ENCODE measurements around the gene PRDX1.
A peak's percentile ranks its signal among the peaks of the same experiment; 100 is the strongest.
"Not testable (repeated sequence)": the region's sequence is repeated elsewhere in the genome, so short reads cannot be mapped to it uniquely, and the experiment has no call there.

The PRDX1 gene

DNA sequence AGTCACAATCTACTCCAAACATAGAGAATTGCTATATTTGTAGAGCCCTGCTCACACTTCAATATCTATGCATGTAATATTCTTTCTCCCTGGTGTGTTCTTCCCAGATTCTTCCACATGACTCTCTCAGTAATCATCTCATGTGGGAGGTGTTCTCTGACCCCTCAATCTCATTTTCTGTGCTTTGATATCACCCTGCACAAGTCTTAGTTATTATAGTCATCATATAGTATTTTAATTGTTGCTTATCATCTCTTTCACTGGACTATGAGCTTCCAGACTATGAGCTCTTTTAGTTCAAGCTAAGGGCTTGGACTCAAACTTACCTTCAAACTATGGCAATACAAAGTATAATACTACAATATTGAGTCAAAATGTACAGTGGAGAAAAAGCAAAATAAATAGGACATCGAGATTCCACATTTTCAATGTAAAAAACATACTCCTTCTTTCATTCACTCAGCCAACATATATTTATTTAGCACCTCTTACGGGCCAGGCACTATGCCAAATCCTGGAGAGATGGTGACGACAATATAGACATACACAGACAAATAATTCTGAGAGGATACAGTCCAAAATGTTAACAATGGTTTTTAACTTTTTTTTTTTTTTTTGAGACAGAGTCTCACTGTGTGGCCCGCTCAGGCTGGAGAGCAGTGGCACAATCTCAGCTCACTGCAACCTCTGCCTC lies 43.4 kb downstream of the PRDX1 start:
- H3K27ac ChIP-seq = peak overlapping the region; percentile 17; the same call in 1 of the 2 replicates
- TF ChIP-seq, protein P1, sequence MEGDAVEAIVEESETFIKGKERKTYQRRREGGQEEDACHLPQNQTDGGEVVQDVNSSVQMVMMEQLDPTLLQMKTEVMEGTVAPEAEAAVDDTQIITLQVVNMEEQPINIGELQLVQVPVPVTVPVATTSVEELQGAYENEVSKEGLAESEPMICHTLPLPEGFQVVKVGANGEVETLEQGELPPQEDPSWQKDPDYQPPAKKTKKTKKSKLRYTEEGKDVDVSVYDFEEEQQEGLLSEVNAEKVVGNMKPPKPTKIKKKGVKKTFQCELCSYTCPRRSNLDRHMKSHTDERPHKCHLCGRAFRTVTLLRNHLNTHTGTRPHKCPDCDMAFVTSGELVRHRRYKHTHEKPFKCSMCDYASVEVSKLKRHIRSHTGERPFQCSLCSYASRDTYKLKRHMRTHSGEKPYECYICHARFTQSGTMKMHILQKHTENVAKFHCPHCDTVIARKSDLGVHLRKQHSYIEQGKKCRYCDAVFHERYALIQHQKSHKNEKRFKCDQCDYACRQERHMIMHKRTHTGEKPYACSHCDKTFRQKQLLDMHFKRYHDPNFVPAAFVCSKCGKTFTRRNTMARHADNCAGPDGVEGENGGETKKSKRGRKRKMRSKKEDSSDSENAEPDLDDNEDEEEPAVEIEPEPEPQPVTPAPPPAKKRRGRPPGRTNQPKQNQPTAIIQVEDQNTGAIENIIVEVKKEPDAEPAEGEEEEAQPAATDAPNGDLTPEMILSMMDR (conservative IDR thresholded peaks at IDR 0.05) = no peak

DNA sequence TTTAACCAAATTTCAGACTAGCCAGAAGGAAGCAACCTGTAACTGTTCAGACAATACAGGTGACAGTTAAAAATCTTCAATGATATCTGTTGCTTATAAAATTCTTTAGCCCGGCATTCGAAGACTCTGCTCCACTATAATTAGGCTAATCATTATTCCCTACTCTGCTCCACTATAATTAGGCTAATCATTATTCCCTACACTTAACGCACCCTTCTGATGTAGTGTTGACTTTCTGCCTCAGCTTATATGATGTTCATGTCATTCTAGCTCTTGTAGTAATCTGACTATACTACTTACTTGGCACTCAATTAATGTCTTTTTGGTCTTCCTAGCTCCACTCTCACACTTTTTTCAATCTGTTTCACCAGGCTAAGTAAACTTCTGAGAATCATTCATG lies 44.0 kb downstream of the PRDX1 start:
- 0 out of 2 replicates have a peak overlapping the region, but pooled peaks have one; percentile 17 for H3K27ac ChIP-seq
- TF ChIP-seq, protein P1 (conservative IDR thresholded peaks at IDR 0.05) = no peak

DNA sequence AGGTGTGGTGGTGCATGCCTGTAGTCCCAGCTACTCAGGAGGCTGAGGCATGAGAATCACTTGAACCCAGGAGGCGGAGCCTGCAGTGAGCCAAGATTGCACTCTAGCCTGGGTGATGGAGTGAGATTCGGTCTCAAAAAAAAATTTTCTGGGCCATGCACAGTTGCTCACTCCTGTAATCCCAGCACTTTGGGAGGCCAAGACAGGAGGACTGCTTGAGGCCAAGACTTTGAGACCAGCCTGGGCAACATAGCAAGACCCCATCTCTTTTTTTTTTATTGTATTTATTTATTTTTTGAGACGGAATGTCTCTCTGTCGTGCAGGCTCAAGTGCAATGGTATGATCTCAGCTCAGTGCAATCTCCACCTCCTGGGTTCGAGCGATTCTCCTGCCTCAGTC lies 47.5 kb downstream of the PRDX1 start:
- H3K27ac ChIP-seq = not testable (repeated sequence)

DNA sequence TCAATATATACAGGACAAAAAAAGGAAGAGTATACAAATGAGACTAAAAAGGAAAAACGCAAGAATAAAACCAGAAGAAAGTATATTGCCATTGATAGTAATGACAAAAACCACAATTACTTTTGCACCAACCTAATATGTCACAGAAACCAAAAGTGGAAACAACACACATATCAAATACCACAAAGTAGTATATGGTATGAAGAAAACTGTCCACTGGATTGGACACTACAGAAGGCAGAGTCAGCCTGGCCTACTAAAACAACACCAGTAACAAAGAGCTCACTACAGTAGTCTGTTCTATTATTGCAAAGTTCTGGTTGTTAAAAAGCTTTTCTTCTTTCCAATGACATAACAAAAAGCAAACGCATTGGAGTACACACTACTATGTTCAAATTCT lies 48.4 kb downstream of the PRDX1 start:
- TF ChIP-seq, protein P1 (conservative IDR thresholded peaks at IDR 0.05) = no peak
- H3K27ac ChIP-seq = no peak overlapping the region

DNA sequence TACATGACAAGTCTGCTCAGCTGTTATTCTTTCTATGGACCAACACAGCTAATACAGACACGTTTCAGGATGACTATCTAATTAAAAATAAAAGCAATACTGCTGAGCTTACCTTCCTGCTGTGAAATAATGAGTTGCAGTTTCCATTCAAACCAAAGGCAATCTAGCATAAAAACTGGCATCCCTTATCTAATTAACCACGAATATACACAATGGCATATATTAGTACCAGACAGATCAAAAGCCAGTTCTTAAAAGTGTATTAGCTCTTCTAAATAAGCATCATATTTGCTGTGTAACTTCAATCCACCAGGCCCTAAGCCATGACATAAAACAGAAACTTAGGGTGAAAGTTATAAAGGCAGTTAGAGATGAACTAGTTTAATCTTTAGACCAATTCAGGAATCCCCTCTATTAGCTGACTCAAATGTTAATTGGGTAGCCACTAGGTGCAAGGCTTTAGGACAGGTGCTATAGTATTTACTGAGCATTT lies 51.3 kb downstream of the PRDX1 start:
- no peak overlapping the region for H3K27ac ChIP-seq
- TF ChIP-seq, protein P1 (conservative IDR thresholded peaks at IDR 0.05) = no peak

DNA sequence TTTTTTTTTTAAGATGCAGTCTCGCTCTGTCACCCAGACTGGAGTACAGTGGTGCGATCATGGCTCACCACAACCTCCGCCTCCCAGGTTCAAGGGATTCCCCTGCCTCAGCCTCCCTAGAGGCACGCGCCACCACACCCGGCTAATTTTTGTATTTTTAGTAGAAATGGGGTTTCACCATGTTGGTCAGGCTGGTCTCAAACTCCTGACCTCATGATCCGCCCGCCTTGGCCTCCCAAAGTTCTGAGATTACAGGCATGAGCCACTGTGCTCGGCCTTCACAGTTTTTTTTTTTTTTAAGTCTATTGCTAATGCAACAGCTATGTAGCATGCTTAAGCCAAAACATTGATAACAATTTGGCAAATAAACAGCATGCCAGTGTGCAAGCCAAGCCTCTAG lies 54.3 kb downstream of the PRDX1 start:
- H3K27ac ChIP-seq = not testable (repeated sequence)

DNA sequence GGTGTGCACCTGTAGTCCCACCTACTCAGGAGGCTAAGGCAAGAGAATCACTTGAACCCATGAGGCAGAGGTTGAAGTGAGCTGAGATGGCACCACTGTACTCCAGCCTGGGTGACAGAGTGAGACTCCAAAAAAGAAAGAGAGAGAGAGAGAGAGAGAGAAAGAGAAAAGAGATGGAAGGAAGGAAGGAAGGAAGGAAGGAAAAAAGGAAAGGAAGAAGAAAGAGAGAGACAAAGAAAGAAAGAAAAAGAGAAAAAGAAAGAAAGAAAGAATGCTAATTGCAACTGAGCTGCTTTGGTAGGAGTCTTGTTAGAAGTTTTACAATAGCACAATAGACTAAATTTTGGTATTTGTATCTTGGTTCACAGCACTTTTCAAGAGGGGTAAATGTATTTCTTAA lies 56.4 kb downstream of the PRDX1 start:
- H3K27ac ChIP-seq = no peak overlapping the region
- TF ChIP-seq, protein P1 (conservative IDR thresholded peaks at IDR 0.05) = no peak
